GM23248 (cell line): ENCODE results near the gene GTPBP4.

ENCODE experiments used
- EZH2 ChIP-seq: fragments of 200-600 bp; sonication (generic); IDR thresholded peaks from 2 replicates; pipeline ENCODE4 v1.6.1; 2018; ENCODE audit warnings: antibody characterized with exemption, mild to moderate bottlenecking; ENCODE audit not compliant: insufficient read depth, poor library complexity, severe bottlenecking
- EZH2phosphoT487 ChIP-seq: fragments of 200-600 bp; sonication (generic); IDR thresholded peaks from 2 replicates; pipeline ENCODE4 v1.6.1; 2018; ENCODE audit warnings: antibody characterized with exemption, moderate library complexity, mild to moderate bottlenecking, low read depth; ENCODE audit not compliant: insufficient read depth

GRCh38 chr10:1043532-1043995 is 55.3 kb downstream of the GTPBP4 start:
- TF ChIP-seq EZH2phosphoT487 = no peak
- TF ChIP-seq EZH2 = no peak
